HCT116 (cell line): ENCODE results near the gene ARMCX5. TPM values are rescaled to one million over a fixed set of nuclear protein-coding genes. Genes with fewer than 3 reads are reported as not detected.

ENCODE experiments used
- ATAC-seq: fragments of 200-7000 bp; cut with Tn5 transposase; 2 replicates; pipeline ENCODE4 v1.9.1; 2020; ENCODE audit warnings: mild to moderate bottlenecking, moderate library complexity
- Bru-seq: library from RNA; stranded (reverse); fragments of 400-500 nt; gene quantifications from one replicate; lab custom pipeline; 2021; lab: Mats Ljungman, UMichigan
- BruChase-seq, 2 experiments: library from RNA; stranded (reverse); fragments of 400-500 nt; gene quantifications; one replicate each; lab custom pipeline; 2021; lab: Mats Ljungman, UMichigan
- BruUV-seq: library from RNA; stranded (reverse); fragments of 400-500 nt; replicated peaks from 2 replicates; lab custom pipeline; 2021; lab: Mats Ljungman, UMichigan
- CTCF ChIA-PET: fragments of 300-600 bp; sonication (Branson Sonifier 250); formaldehyde crosslinking; loops from one replicate; lab custom pipeline; 2021; ENCODE audit warnings: antibody characterized with exemption; lab: Charles Lee
- POLR2A ChIA-PET: fragments of 300-600, 350-600 bp; sonication (Branson Sonifier 250); formaldehyde crosslinking; loops from one replicate; lab custom pipeline; 2021; ENCODE audit warnings: antibody characterized with exemption; lab: Charles Lee
- RAD21 ChIA-PET, 2 experiments: fragments of 300-600 bp; sonication (Branson Sonifier 250); formaldehyde crosslinking; loops; one replicate each; lab custom pipeline; 2023; ENCODE audit warnings: low total read pairs in 2 of 2; ENCODE audit not compliant: uncharacterized antibody in 2 of 2, unreplicated experiment in 2 of 2, low non-redundant PET in 1 of 2; lab: Charles Lee
- DNase-seq: peaks from one replicate; pipeline ENCODE4 v3.0.0-alpha.2; 2010; ENCODE audit warnings: low read depth, low spot score
- H2AFZ ChIP-seq: fragments of 200-600 bp; shearing (Covaris generic), sonication (generic); 2 replicates; pipeline ENCODE4 v1.6.1; 2017; ENCODE audit warnings: low read depth, mixed run types, mixed read lengths, antibody characterized with exemption, low read length; ENCODE audit not compliant: poor library complexity, severe bottlenecking
- H3K27ac ChIP-seq: 2 replicates; pipeline ENCODE4 v1.5.1; 2012; ENCODE audit warnings: low read depth, low read length
- H3K27me3 ChIP-seq: fragments of 200-600 bp; sonication (generic); 2 replicates; pipeline ENCODE4 v1.6.1; 2016; ENCODE audit warnings: mixed run types, low read length, mixed read lengths; ENCODE audit not compliant: insufficient read depth
- H3K36me3 ChIP-seq, 2 experiments: fragments of 200-500 bp in 1 of 2; fragments of 200-600 bp in 1 of 2; sonication (Bioruptor generic) in 1 of 2; sonication (generic) in 1 of 2; 2 replicates each; pipeline versions ENCODE4 v1.5.1 to v1.6.1; 2014 to 2016; ENCODE audit warnings: low read length in 2 of 2, inconsistent platforms in 1 of 2, mixed read lengths in 1 of 2, mixed run types in 1 of 2; ENCODE audit not compliant: insufficient read depth in 2 of 2, control insufficient read depth in 1 of 2
- H3K4me1 ChIP-seq, 2 experiments: fragments of 200-600 bp in 1 of 2; sonication (generic) in 1 of 2; 2 replicates each; pipeline versions ENCODE4 v1.5.1 to v1.6.1; 2012 to 2017; ENCODE audit warnings: low read length in 2 of 2, inconsistent platforms in 1 of 2, mild to moderate bottlenecking in 1 of 2, mixed read lengths in 1 of 2, mixed run types in 1 of 2, moderate library complexity in 1 of 2; ENCODE audit not compliant: insufficient read depth in 2 of 2, control insufficient read depth in 1 of 2
- H3K4me2 ChIP-seq: fragments of 200-600 bp; sonication (generic); 2 replicates; pipeline ENCODE4 v1.6.1; 2017; ENCODE audit warnings: mixed run types, low read length, mixed read lengths
- H3K4me3 ChIP-seq, 2 experiments: fragments of 200-600 bp in 1 of 2; sonication (generic) in 1 of 2; replicated peaks in 1 of 2; 2 replicates each; pipeline ENCODE4 v1.5.1; 2011 to 2016; ENCODE audit warnings: low read length in 2 of 2, control low read depth in 1 of 2, low read depth in 1 of 2, mild to moderate bottlenecking in 1 of 2, mixed read lengths in 1 of 2, mixed run types in 1 of 2
- H3K79me2 ChIP-seq: fragments of 200-600 bp; sonication (generic); 2 replicates; pipeline ENCODE4 v1.6.1; 2017; ENCODE audit warnings: mild to moderate bottlenecking, mixed run types, low read length, moderate library complexity, mixed read lengths; ENCODE audit not compliant: insufficient read depth
- H3K9ac ChIP-seq: fragments of 200-600 bp; sonication (generic); 2 replicates; pipeline ENCODE4 v1.6.1; 2016; ENCODE audit warnings: low read length, mixed read lengths
- H3K9me2 ChIP-seq: fragments of 200-600 bp; sonication (generic), shearing (Covaris generic); 2 replicates; pipeline ENCODE4 v1.6.1; 2017; ENCODE audit warnings: mixed run types, mild to moderate bottlenecking, moderate library complexity; ENCODE audit not compliant: insufficient read depth
- H3K9me3 ChIP-seq, 2 experiments: fragments of 200-500 bp in 1 of 2; fragments of 200-600 bp in 1 of 2; sonication (Bioruptor generic) in 1 of 2; sonication (generic) in 1 of 2; 2 replicates each; pipeline ENCODE4 v1.6.1; 2014 to 2017; ENCODE audit warnings: low read length in 2 of 2, mixed read lengths in 2 of 2, inconsistent platforms in 1 of 2, low read depth in 1 of 2, mild to moderate bottlenecking in 1 of 2, mixed run types in 1 of 2, moderate library complexity in 1 of 2; ENCODE audit not compliant: control insufficient read depth in 1 of 2, insufficient read depth in 1 of 2
- H4K20me1 ChIP-seq: fragments of 200-600 bp; sonication (generic), shearing (Covaris generic); 2 replicates; pipeline ENCODE4 v1.6.1; 2017; ENCODE audit warnings: mixed run types, mild to moderate bottlenecking, moderate library complexity; ENCODE audit not compliant: insufficient read depth
- ATF3 ChIP-seq: IDR thresholded peaks from 2 replicates; pipeline ENCODE4 v1.6.1; 2012
- CEBPB ChIP-seq: IDR thresholded peaks from 2 replicates; pipeline ENCODE4 v1.6.1; 2012; ENCODE audit warnings: low read depth
- CTCF ChIP-seq, 3 experiments: fragments of 200-600 bp in 1 of 3; sonication (generic) in 1 of 3; IDR thresholded peaks in 2 of 3; conservative IDR thresholded peaks in 1 of 3; 2 replicates each; pipeline ENCODE4 v1.5.1; 2012 to 2017; ENCODE audit warnings: low read depth in 2 of 3, low read length in 2 of 3, antibody characterized with exemption in 1 of 3, borderline replicate concordance in 1 of 3, control low read depth in 1 of 3, mild to moderate bottlenecking in 1 of 3, mixed read lengths in 1 of 3, mixed run types in 1 of 3, moderate library complexity in 1 of 3; ENCODE audit not compliant: insufficient read depth in 1 of 3
- EGR1 ChIP-seq: IDR thresholded peaks from 2 replicates; pipeline ENCODE4 v1.6.1; 2012; ENCODE audit warnings: low read depth
- EZH2 ChIP-seq: fragments of 200-600 bp; sonication (generic); IDR thresholded peaks from 2 replicates; pipeline ENCODE4 v1.6.1; 2017; ENCODE audit warnings: antibody characterized with exemption, mixed run types
- EZH2phosphoT487 ChIP-seq: fragments of 200-600 bp; IDR thresholded peaks from 2 replicates; pipeline ENCODE4 v1.6.1; 2018; ENCODE audit warnings: antibody characterized with exemption, borderline replicate concordance
- FOSL1 ChIP-seq: IDR thresholded peaks from 2 replicates; pipeline ENCODE4 v1.6.1; 2012; ENCODE audit warnings: low read depth
- MAX ChIP-seq: IDR thresholded peaks from 2 replicates; pipeline ENCODE4 v1.6.1; 2012
- POLR2A ChIP-seq: IDR thresholded peaks from 2 replicates; pipeline ENCODE4 v1.7.0; 2011; ENCODE audit warnings: borderline replicate concordance; ENCODE audit not compliant: insufficient read depth, insufficient read length; ENCODE audit errors: extremely low read depth
- POLR2AphosphoS5 ChIP-seq: IDR thresholded peaks from 2 replicates; pipeline ENCODE4 v1.6.1; 2011; ENCODE audit warnings: mild to moderate bottlenecking, low read depth, low read length, moderate library complexity
- REST ChIP-seq: IDR thresholded peaks from 2 replicates; pipeline ENCODE4 v1.6.1; 2012; ENCODE audit warnings: low read depth
- SIN3A ChIP-seq: IDR thresholded peaks from 2 replicates; pipeline ENCODE4 v1.6.1; 2012; ENCODE audit warnings: low read depth
- SP1 ChIP-seq: IDR thresholded peaks from 2 replicates; pipeline ENCODE4 v1.6.1; 2012; ENCODE audit warnings: low read depth
- SRF ChIP-seq: IDR thresholded peaks from 2 replicates; pipeline ENCODE4 v1.6.1; 2012; ENCODE audit warnings: low read depth
- YY1 ChIP-seq: IDR thresholded peaks from 2 replicates; pipeline ENCODE4 v1.6.1; 2011; ENCODE audit warnings: low read length, low read depth, moderate library complexity, mild to moderate bottlenecking; ENCODE audit not compliant: insufficient replicate concordance; ENCODE audit errors: extremely low read depth
- ZFX ChIP-seq: fragments of 450-650 bp; IDR thresholded peaks from 2 replicates; pipeline ENCODE4 v1.6.1; 2017
- ZNF274 ChIP-seq: fragments of 200-500 bp; sonication (Bioruptor generic); IDR thresholded peaks from 2 replicates; pipeline ENCODE4 v1.6.1; 2014; ENCODE audit warnings: mild to moderate bottlenecking, low read depth, low read length, inconsistent platforms
- intact Hi-C: fragments of 100-400 bp; cut with micrococcal nuclease; formaldehyde crosslinking; loops from 2 replicates; pipeline ENCODE4 v1.10.0; 2022
- long read RNA-seq: library from polyadenylated mRNA; unstranded; transcript quantifications from one replicate; pipeline ENCODE4 v2.0.0, GENCODE V29; 2021; ENCODE audit not compliant: unreplicated experiment
- polyA plus RNA-seq: library from polyadenylated mRNA; unstranded; fragments of >200 nt; gene quantifications from 2 replicates; pipeline ENCODE4 v1.2.1, GENCODE V29; 2012; ENCODE audit warnings: missing spikeins
- total RNA-seq: library from RNA; stranded (reverse); gene quantifications from one replicate; pipeline ENCODE4 v1.2.1, GENCODE V29; 2021; ENCODE audit not compliant: unreplicated experiment

ARMCX5 gene
- total RNA-seq (11.7 TPM), Bru-seq, nascent RNA (percentile 86 among the genes with signal in this experiment), BruChase-seq, experiment 1, labeled RNA remaining after a 6-hour chase (percentile 73 among the genes with signal in this experiment), BruChase-seq, experiment 2, labeled RNA remaining after a 2-hour chase (percentile 89 among the genes with signal in this experiment)
- 6.8 and 9.6 TPM in 2 replicates for polyA plus RNA-seq
- long read RNA-seq, full-length matches to known transcripts = 12 of 18 reads
- long read RNA-seq, partial matches to known transcripts = 2 of 18 reads
- long read RNA-seq, other reads (novel, unspliced or antisense) = 4 of 18 reads

- ChIA-PET POLR2A (no interaction called here), RAD21 (no interaction called here), CTCF (no interaction called here)
- no peak within 1 kb of the TSS for H2AFZ ChIP-seq
- H3K4me3 ChIP-seq = peak within 1 kb of the TSS; percentile 74 to 76
- peak within 1 kb of the TSS; percentile 25 for H3K27ac ChIP-seq
- no TSS peak for BruUV-seq
- DNase-seq (peak; percentile 84), ATAC-seq (peak; percentile 96)
- H3K9me3 ChIP-seq = no peaks in the 10 kb centered on the region
- H3K9me2 ChIP-seq = no peaks in the 10 kb centered on the region
- no peaks in the 10 kb centered on the region for H3K27me3 ChIP-seq
- H4K20me1 ChIP-seq = no peaks in the 10 kb centered on the region
- peak within 1 kb of the TSS; percentile 76 for H3K9ac ChIP-seq
- intact Hi-C loops = no loop called here
- peaks cover 0 to 9% of the 10 kb centered on the region in 2 experiments; a peak in 1 of 4 replicates for H3K36me3 ChIP-seq
- H3K79me2 ChIP-seq = peaks cover 11% of the 10 kb centered on the region
- peaks cover 0 to 10% of the 10 kb centered on the region in 2 experiments; a peak in 2 of 4 replicates for H3K4me1 ChIP-seq
- peak within 1 kb of the TSS; percentile 77 for H3K4me2 ChIP-seq
- TF ChIP-seq EGR1 (no peak), ZNF274 (no peak), SP1 (peak; percentile 22; the same call in 1 of the 2 replicates), MAX (peak; percentile 53), SRF (no peak), ZFX (no peak), YY1 (peak; percentile 47), POLR2A (peak; percentile 88), POLR2AphosphoS5 (peak; percentile 93), EZH2phosphoT487 (no peak), CEBPB (peak; percentile 42; the same call in 1 of the 2 replicates), FOSL1 (no peak), ATF3 (no peak), EZH2 (no peak), REST (no peak), CTCF (IDR thresholded peaks at IDR 0.05 in 2 of 3, conservative IDR thresholded peaks at IDR 0.05 in 1 of 3; ENCODE audit: borderline replicate concordance in 1 of 3, insufficient read depth in 1 of 3, low read depth in 2 of 3, low read length in 2 of 3) (no peak; a peak in 1 of 6 replicates), SIN3A (peak; percentile 72; the same call in 1 of the 2 replicates)
Measured at GRCh38 chrX:102599084-102599950, at the start of gene ARMCX5. ARMCX5 (plus strand) TSS chrX:102599515; CDS start chrX:102602142, 2,627 bp downstream.
